ENCODE measurements around the gene ARHGEF1. TPM values are rescaled to one million over a fixed set of nuclear protein-coding genes. Genes with fewer than 3 reads are reported as not detected.

ARHGEF1 gene
- total RNA-seq, 1 donor from 2014 or later, result 28.3 TPM

- Histone ChIP-seq H3K9me3 (replicated peaks) (no peaks in the 10 kb centered on the region), H3K4me3 (no peak overlapping the region), H3K36me3 (no peaks in the 10 kb centered on the region), H3K27ac (replicated peaks) (no peak overlapping the region), H3K4me1 (no peaks in the 10 kb centered on the region), H3K27me3 (ENCODE audit: low read depth) (peaks cover 77% of the 10 kb centered on the region)
- TF ChIP-seq CTCF (IDR thresholded peaks at IDR 0.05; ENCODE audit: borderline replicate concordance), result no peak
- intact Hi-C loops (cut with micrococcal nuclease), result no loop called here
- DNase-seq, result no peak
Observed at GRCh38 chr19:41849067-41849466, 33.9 kb upstream of the ARHGEF1 start.

- no peak for TF ChIP-seq CTCF (IDR thresholded peaks at IDR 0.05; ENCODE audit: borderline replicate concordance)
- H3K27ac ChIP-seq (replicated peaks), result no peak overlapping the region
- H3K9me3 ChIP-seq (replicated peaks), result no peaks in the 10 kb centered on the region
- H3K4me3 ChIP-seq, result no peak overlapping the region
- DNase-seq, result no peak
- peaks cover 73% of the 10 kb centered on the region for H3K27me3 ChIP-seq (ENCODE audit: low read depth)
- H3K36me3 ChIP-seq, result no peaks in the 10 kb centered on the region
- intact Hi-C loops (cut with micrococcal nuclease), result no loop called here
- H3K4me1 ChIP-seq, result no peaks in the 10 kb centered on the region
Observed at GRCh38 chr19:41850381-41850780, 32.6 kb upstream of the ARHGEF1 start.

GRCh38 chr19:41851456-41851855, 31.5 kb upstream of the ARHGEF1 start:
- H3K4me3 ChIP-seq, result no peak overlapping the region
- no peaks in the 10 kb centered on the region for H3K36me3 ChIP-seq
- H3K27ac ChIP-seq (replicated peaks), result no peak overlapping the region
- intact Hi-C loops (cut with micrococcal nuclease), result no loop called here
- no peaks in the 10 kb centered on the region for H3K9me3 ChIP-seq (replicated peaks)
- H3K27me3 ChIP-seq (ENCODE audit: low read depth), result peaks cover 71% of the 10 kb centered on the region
- no peak for DNase-seq
- H3K4me1 ChIP-seq, result no peaks in the 10 kb centered on the region
- TF ChIP-seq CTCF (IDR thresholded peaks at IDR 0.05; ENCODE audit: borderline replicate concordance), result no peak

GRCh38 chr19:41853344-41853743, 29.6 kb upstream of the ARHGEF1 start:
- no peaks in the 10 kb centered on the region for H3K9me3 ChIP-seq (replicated peaks)
- no peak for DNase-seq
- no peak overlapping the region for H3K27ac ChIP-seq (replicated peaks)
- H3K36me3 ChIP-seq, result no peaks in the 10 kb centered on the region
- H3K4me1 ChIP-seq, result no peaks in the 10 kb centered on the region
- H3K27me3 ChIP-seq (ENCODE audit: low read depth), result peaks cover 66% of the 10 kb centered on the region
- intact Hi-C loops (cut with micrococcal nuclease), result no loop called here
- H3K4me3 ChIP-seq, result no peak overlapping the region
- no peak for TF ChIP-seq CTCF (IDR thresholded peaks at IDR 0.05; ENCODE audit: borderline replicate concordance)

GRCh38 chr19:41853768-41854167, 29.2 kb upstream of the ARHGEF1 start:
- Histone ChIP-seq H3K36me3 (no peaks in the 10 kb centered on the region), H3K27ac (replicated peaks) (no peak overlapping the region), H3K9me3 (replicated peaks) (no peaks in the 10 kb centered on the region), H3K4me3 (no peak overlapping the region), H3K27me3 (ENCODE audit: low read depth) (peaks cover 62% of the 10 kb centered on the region), H3K4me1 (no peaks in the 10 kb centered on the region)
- no peak for TF ChIP-seq CTCF (IDR thresholded peaks at IDR 0.05; ENCODE audit: borderline replicate concordance)
- DNase-seq, result no peak
- intact Hi-C loops (cut with micrococcal nuclease), result no loop called here

- no peaks in the 10 kb centered on the region for H3K9me3 ChIP-seq (replicated peaks)
- TF ChIP-seq CTCF (IDR thresholded peaks at IDR 0.05; ENCODE audit: borderline replicate concordance), result no peak
- H3K27me3 ChIP-seq (ENCODE audit: low read depth), result peaks cover 16% of the 10 kb centered on the region
- peaks cover 34% of the 10 kb centered on the region for H3K36me3 ChIP-seq
- peaks cover 41% of the 10 kb centered on the region for H3K4me1 ChIP-seq
- intact Hi-C loops (cut with micrococcal nuclease), result no loop called here
- no peak for DNase-seq
- peak overlapping the region; percentile 95 for H3K4me3 ChIP-seq
- H3K27ac ChIP-seq (replicated peaks), result peak overlapping the region; percentile 99
Observed at GRCh38 chr19:41859213-41859617, 23.8 kb upstream of the ARHGEF1 start.
